ENCODE data around the gene LRRC3.
"Not testable (repeated sequence)": the region's sequence is repeated elsewhere in the genome, so short reads cannot be mapped to it uniquely, and the experiment has no call there.

LRRC3 gene

GRCh38 chr21:44475266-44475845 is 20.0 kb downstream of the LRRC3 start:
- no peak for TF ChIP-seq CTCF (IDR thresholded peaks at IDR 0.05; ENCODE audit: control insufficient read depth, extremely low read depth, insufficient read depth)
- DNase-seq (ENCODE audit: low read depth): no peak
- H3K4me3 ChIP-seq (ENCODE audit: low read depth, low read length): no peak overlapping the region

GRCh38 chr21:44477131-44477530 is 21.8 kb downstream of the LRRC3 start:
- no peak for TF ChIP-seq CTCF (IDR thresholded peaks at IDR 0.05; ENCODE audit: control insufficient read depth, extremely low read depth, insufficient read depth)
- H3K4me3 ChIP-seq (ENCODE audit: low read depth, low read length): no peak overlapping the region
- no peak for DNase-seq (ENCODE audit: low read depth)

GRCh38 chr21:44477712-44478111 is 22.4 kb downstream of the LRRC3 start:
- H3K4me3 ChIP-seq (ENCODE audit: low read depth, low read length): no peak overlapping the region
- no peak for DNase-seq (ENCODE audit: low read depth)
- TF ChIP-seq CTCF (IDR thresholded peaks at IDR 0.05; ENCODE audit: control insufficient read depth, extremely low read depth, insufficient read depth): no peak

- no peak overlapping the region for H3K4me3 ChIP-seq (ENCODE audit: low read depth, low read length)
- no peak for TF ChIP-seq CTCF (IDR thresholded peaks at IDR 0.05; ENCODE audit: control insufficient read depth, extremely low read depth, insufficient read depth)
- no peak for DNase-seq (ENCODE audit: low read depth)
Observed at GRCh38 chr21:44478124-44478800, 23.0 kb downstream of the LRRC3 start.

GRCh38 chr21:44478801-44479167 is 23.5 kb downstream of the LRRC3 start:
- TF ChIP-seq CTCF (IDR thresholded peaks at IDR 0.05; ENCODE audit: control insufficient read depth, extremely low read depth, insufficient read depth): no peak
- no peak overlapping the region for H3K4me3 ChIP-seq (ENCODE audit: low read depth, low read length)
- no peak for DNase-seq (ENCODE audit: low read depth)

- H3K4me3 ChIP-seq (ENCODE audit: low read depth, low read length); DNase-seq (ENCODE audit: low read depth): not testable (repeated sequence)
- peak; percentile 53 for TF ChIP-seq CTCF (IDR thresholded peaks at IDR 0.05; ENCODE audit: control insufficient read depth, extremely low read depth, insufficient read depth)
Observed at GRCh38 chr21:44479556-44480199, 24.4 kb downstream of the LRRC3 start.
